B cell (primary cell): ENCODE measurements around the gene HAND2. TPM values are rescaled to one million over a fixed set of nuclear protein-coding genes. Genes with fewer than 3 reads are reported as not detected.

Source experiments
- ATAC-seq: fragments of 200-7000 bp; cut with Tn5 transposase; one replicate; pipeline ENCODE4 v1.10.0; 2021; ENCODE audit warnings: low read depth, mild to moderate bottlenecking, moderate number of reproducible peaks, moderate library complexity
- CTCF ChIA-PET: fragments of 350-600 bp; sonication (Branson Sonifier 250); formaldehyde crosslinking; loops from one replicate; lab custom pipeline; 2021; ENCODE audit warnings: antibody characterized with exemption, inconsistent platforms; lab: Charles Lee
- POLR2A ChIA-PET: fragments of 350-600 bp; sonication (Branson Sonifier 250); formaldehyde crosslinking; loops from one replicate; lab custom pipeline; 2021; ENCODE audit warnings: antibody characterized with exemption; lab: Charles Lee
- DNase-seq: peaks from one replicate; pipeline ENCODE4 v3.0.0; 2013
- H2AFZ ChIP-seq: 2 replicates; pipeline ENCODE4 v1.6.1; 2012; ENCODE audit warnings: mild to moderate bottlenecking, low read depth, low read length; ENCODE audit not compliant: insufficient read depth, poor library complexity, severe bottlenecking
- H3K27ac ChIP-seq, 2 donors: 1 replicate in 1 of 2; 2 replicates in 1 of 2; pipeline ENCODE4 v1.5.1; 2012 to 2013; ENCODE audit warnings: low read length in 2 of 2, mild to moderate bottlenecking in 2 of 2, moderate library complexity in 1 of 2
- H3K27me3 ChIP-seq, 4 experiments: fragments of 200-600 bp in 1 of 4; sonication (generic) in 1 of 4; replicated peaks in 1 of 4; 1 replicate in 2 of 4; 2 replicates in 2 of 4; pipeline versions ENCODE4 v1.6.1 to v1.7.0; 2013 to 2016; ENCODE audit warnings: low read length in 3 of 4, mild to moderate bottlenecking in 2 of 4, mixed read lengths in 1 of 4, moderate library complexity in 1 of 4; ENCODE audit not compliant: insufficient read depth in 4 of 4, control insufficient read depth in 3 of 4; ENCODE audit errors: control extremely low read depth in 1 of 4
- H3K36me3 ChIP-seq, 2 experiments: replicated peaks in 1 of 2; 1 replicate in 1 of 2; 2 replicates in 1 of 2; pipeline versions ENCODE4 v1.6.1 to v1.7.1; 2013; ENCODE audit warnings: low read length in 1 of 2; ENCODE audit not compliant: insufficient read depth in 2 of 2, control insufficient read depth in 1 of 2; ENCODE audit errors: control extremely low read depth in 1 of 2, extremely low read depth in 1 of 2
- H3K4me1 ChIP-seq, 2 donors: fragments of 200-600 bp in 1 of 2; sonication (generic) in 1 of 2; 1 replicate in 1 of 2; 2 replicates in 1 of 2; pipeline versions ENCODE4 v1.5.1 to v1.6.1; 2013 to 2017; ENCODE audit warnings: low read length in 2 of 2; ENCODE audit not compliant: control insufficient read depth in 2 of 2, insufficient read depth in 2 of 2
- H3K4me2 ChIP-seq: replicated peaks from 2 replicates; pipeline ENCODE3; 2012; ENCODE audit warnings: mild to moderate bottlenecking, low read depth, low read length; ENCODE audit not compliant: poor library complexity, severe bottlenecking
- H3K4me3 ChIP-seq, 5 experiments: fragments of 200-600 bp in 1 of 5; sonication (generic) in 1 of 5; 1 replicate in 3 of 5; 2 replicates in 2 of 5; pipeline versions ENCODE4 v1.5.1 to v1.7.0; 2011 to 2016; ENCODE audit warnings: low read length in 4 of 5, mild to moderate bottlenecking in 4 of 5, low read depth in 2 of 5, control low read depth in 1 of 5, moderate library complexity in 1 of 5; ENCODE audit not compliant: insufficient read depth in 1 of 5; ENCODE audit errors: control extremely low read depth in 1 of 5, extremely low read depth in 1 of 5
- H3K79me2 ChIP-seq: fragments of 200-600 bp; sonication (generic); one replicate; pipeline ENCODE4 v1.6.0; 2016; ENCODE audit warnings: low read length; ENCODE audit not compliant: control insufficient read depth, insufficient read depth
- H3K9ac ChIP-seq: fragments of 200-600 bp; sonication (generic); 2 replicates; pipeline ENCODE4 v1.6.1; 2017; ENCODE audit warnings: mild to moderate bottlenecking, low read length, moderate library complexity
- H3K9me3 ChIP-seq, 3 donors: one replicate each; pipeline versions ENCODE4 v1.6.1 to v1.7.1; 2013; ENCODE audit warnings: low read length in 2 of 3; ENCODE audit not compliant: control insufficient read depth in 2 of 3, insufficient read depth in 1 of 3; ENCODE audit errors: control extremely low read depth in 1 of 3
- H4K20me1 ChIP-seq: 2 replicates; pipeline ENCODE4 v1.6.0; 2012; ENCODE audit warnings: mild to moderate bottlenecking, low read length; ENCODE audit not compliant: insufficient read depth, control insufficient read depth, poor library complexity, severe bottlenecking
- H3K27ac Mint-ChIP-seq: one replicate; pipeline ENCODE4 v1.8.0; 2021; ENCODE audit warnings: mixed read lengths
- H3K27me3 Mint-ChIP-seq: one replicate; pipeline ENCODE4 v1.8.0; 2021; ENCODE audit warnings: mixed read lengths
- H3K4me1 Mint-ChIP-seq: one replicate; pipeline ENCODE4 v1.8.0; 2021; ENCODE audit warnings: mixed read lengths
- H3K4me3 Mint-ChIP-seq: one replicate; pipeline ENCODE4 v1.8.0; 2021; ENCODE audit warnings: mixed read lengths
- H3K9me3 Mint-ChIP-seq: one replicate; pipeline ENCODE4 v1.8.0; 2022; ENCODE audit warnings: mixed read lengths; ENCODE audit not compliant: insufficient read depth
- CTCF ChIP-seq: fragments of 200-600 bp; IDR thresholded peaks from one replicate; pipeline ENCODE4 v1.8.0; 2022; ENCODE audit warnings: antibody characterized with exemption, mild to moderate bottlenecking
- EZH2 ChIP-seq: IDR thresholded peaks from 2 replicates; pipeline ENCODE4 v1.6.1; 2012; ENCODE audit warnings: borderline replicate concordance, low read depth, mild to moderate bottlenecking, moderate library complexity, low read length; ENCODE audit not compliant: insufficient read depth, poor library complexity, severe bottlenecking
- WGBS: methylation state at CpG from one replicate; pipeline ENCODE4 v1.1.5; 2013; ENCODE audit warnings: missing lambda C conversion rate; ENCODE audit not compliant: insufficient coverage; 5-methylcytosine and 5-hydroxymethylcytosine counted together
- intact Hi-C: fragments of 100-400 bp; cut with micrococcal nuclease; formaldehyde crosslinking; loops from one replicate; pipeline ENCODE4 v1.10.0; 2022
- polyA plus RNA-seq: library from polyadenylated mRNA; depleted of rRNA; stranded (reverse); fragments of >200 nt; gene quantifications from 2 replicates; pipeline ENCODE4 v1.2.3, GENCODE V29; 2012
- total RNA-seq, 2 donors: library from RNA; stranded (reverse); fragments of 120-200 nt in 1 of 2; gene quantifications; 1 replicate in 1 of 2; 2 replicates in 1 of 2; pipeline versions ENCODE4 v1.2.3 to v1.2.4, GENCODE V29; 2013 to 2022

Gene HAND2
- total and polyA plus RNA-seq, 2 donors (not counting 1 experiment from before 2014, with no cell fraction given) = not detected

DNA sequence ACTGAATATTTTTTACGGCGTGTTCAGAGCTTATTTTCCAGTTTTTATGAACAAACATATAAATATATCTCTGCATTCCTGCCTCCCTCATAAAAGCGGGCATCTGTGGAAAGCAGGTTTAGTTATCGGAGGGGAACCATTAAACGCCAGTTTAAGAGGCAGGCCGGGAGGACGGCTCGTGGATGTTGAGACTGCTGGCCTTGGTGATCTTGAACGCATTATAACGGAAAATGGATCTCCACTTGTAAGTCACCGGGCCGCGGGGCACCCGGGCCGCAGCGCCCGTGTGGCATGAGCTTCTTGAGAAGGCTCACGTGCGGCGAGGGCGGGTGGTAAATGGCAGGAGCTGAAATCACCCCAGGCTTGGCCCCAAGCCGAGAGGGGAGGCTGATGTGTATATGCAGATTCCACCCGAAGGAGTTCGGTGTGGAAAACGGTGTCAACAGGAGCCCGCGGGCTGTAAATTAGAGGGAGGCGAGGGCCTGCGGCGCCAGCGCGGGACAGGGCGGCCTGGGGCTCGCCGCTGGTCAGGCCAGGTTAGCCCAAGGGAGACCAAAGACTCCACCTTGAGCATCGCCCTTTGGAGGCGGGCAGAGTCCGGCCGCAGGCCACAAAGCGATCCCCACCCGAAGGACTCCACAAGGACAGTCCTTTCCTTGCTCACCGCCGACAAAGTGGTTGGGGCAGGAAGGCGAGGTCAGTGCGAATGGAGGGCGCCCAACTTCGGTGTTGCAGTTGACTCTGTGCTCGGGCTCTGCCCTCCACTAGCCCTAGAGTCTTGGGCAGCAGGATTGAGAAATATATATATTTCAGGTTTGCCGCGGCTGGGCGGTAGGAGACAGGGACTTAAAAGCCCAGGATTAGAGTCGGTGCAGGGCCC lies 1.3 kb upstream of the HAND2 start:
- H3K27ac Mint-ChIP-seq = no peak overlapping the region
- Histone ChIP-seq H3K4me1 (peaks cover 8 to 18% of the 10 kb centered on the region in 2 donors), H3K27ac (no peak overlapping the region), H3K27me3 (peaks cover 0 to 92% (median 78%) of the 10 kb centered on the region in 4 experiments), H4K20me1 (no peaks in the 10 kb centered on the region), H3K9me3 (peaks cover 2 to 60% (median 19%) of the 10 kb centered on the region in 3 donors), H3K79me2 (no peaks in the 10 kb centered on the region), H3K36me3 (no peaks in the 10 kb centered on the region), H3K4me3 (no peak overlapping the region), H3K9ac (no peak overlapping the region), H2AFZ (no peak overlapping the region), H3K4me2 (no peak overlapping the region)
- no peak for ATAC-seq
- H3K4me3 Mint-ChIP-seq = no peak overlapping the region
- H3K9me3 Mint-ChIP-seq = peaks cover 2% of the 10 kb centered on the region
- DNase-seq = peak; percentile 32
- TF ChIP-seq CTCF (no peak), EZH2 (no peak)
- peaks cover 85% of the 10 kb centered on the region for H3K27me3 Mint-ChIP-seq
- CTCF ChIA-PET = no interaction called here
- WGBS = 18% methylated on average over 44 of the region's 52 CpGs
- POLR2A ChIA-PET = no interaction called here
- H3K4me1 Mint-ChIP-seq = peaks cover 12% of the 10 kb centered on the region
- intact Hi-C loops = no loop called here
